Peyer's patch (tissue), 4 donors: ENCODE measurements around the gene ERC1. TPM values are rescaled to one million over a fixed set of nuclear protein-coding genes. Genes with fewer than 3 reads are reported as not detected.
A peak's percentile ranks its signal among the peaks of the same experiment; 100 is the strongest.

ENCODE experiments used
- DNase-seq, 3 donors: peaks; one replicate each; pipeline ENCODE4 v3.0.0-alpha.2; 2017 to 2019
- H3K27ac ChIP-seq, 4 donors: fragments of 200-600 bp; sonication (generic); one replicate each; pipeline ENCODE4 v1.5.1; 2016 to 2019
- H3K27me3 ChIP-seq, 2 donors: fragments of 200-600 bp; sonication (generic); one replicate each; pipeline ENCODE4 v1.5.1; 2019
- H3K36me3 ChIP-seq, 3 donors: fragments of 200-600 bp; sonication (generic); one replicate each; pipeline ENCODE4 v1.5.1; 2016 to 2019
- H3K4me1 ChIP-seq, 4 donors: fragments of 200-600 bp; sonication (generic); one replicate each; pipeline ENCODE4 v1.5.1; 2016 to 2019
- H3K4me3 ChIP-seq, 4 donors: fragments of 200-600 bp; sonication (generic); 1 replicate in 3 of 4; 2 replicates in 1 of 4; pipeline ENCODE4 v1.5.1; 2016 to 2019; ENCODE audit warnings: mild to moderate bottlenecking in 1 of 4
- H3K9me3 ChIP-seq, 4 donors: fragments of 200-600 bp; sonication (generic); one replicate each; pipeline ENCODE4 v1.5.1; 2016 to 2019; ENCODE audit warnings: mild to moderate bottlenecking in 1 of 4
- POLR2A ChIP-seq, 2 donors: fragments of 450-650 bp; IDR thresholded peaks; one replicate each; pipeline ENCODE4 v1.5.1; 2017; ENCODE audit warnings: antibody characterized with exemption in 2 of 2, mild to moderate bottlenecking in 2 of 2, moderate library complexity in 2 of 2
- total RNA-seq, 4 donors: library from RNA; depleted of rRNA; stranded (reverse); fragments of >200 nt; gene quantifications; one replicate each; pipeline ENCODE4 v1.1.0, GENCODE V29; 2016
- TF ChIP-seq, protein P1 (sequence below), 6 experiments: fragments of 450-650 bp in 4 of 6; fragments of 200-600 bp in 2 of 6; sonication (generic) in 1 of 6; IDR thresholded peaks; one replicate each; pipeline ENCODE4 v1.5.1; 2017 to 2019; ENCODE audit warnings: antibody characterized with exemption in 6 of 6, mild to moderate bottlenecking in 3 of 6, moderate library complexity in 1 of 6

ERC1 gene
- total RNA-seq, 4 donors from 2014 or later = 26.5 to 184 (median 31.7) TPM

- Histone ChIP-seq H3K4me3 (no peak overlapping the region), H3K9me3 (no peaks in the 10 kb centered on the region), H3K27ac (no peak overlapping the region), H3K4me1 (no peaks in the 10 kb centered on the region), H3K27me3 (no peaks in the 10 kb centered on the region), H3K36me3 (no peaks in the 10 kb centered on the region)
- TF ChIP-seq, protein P1, sequence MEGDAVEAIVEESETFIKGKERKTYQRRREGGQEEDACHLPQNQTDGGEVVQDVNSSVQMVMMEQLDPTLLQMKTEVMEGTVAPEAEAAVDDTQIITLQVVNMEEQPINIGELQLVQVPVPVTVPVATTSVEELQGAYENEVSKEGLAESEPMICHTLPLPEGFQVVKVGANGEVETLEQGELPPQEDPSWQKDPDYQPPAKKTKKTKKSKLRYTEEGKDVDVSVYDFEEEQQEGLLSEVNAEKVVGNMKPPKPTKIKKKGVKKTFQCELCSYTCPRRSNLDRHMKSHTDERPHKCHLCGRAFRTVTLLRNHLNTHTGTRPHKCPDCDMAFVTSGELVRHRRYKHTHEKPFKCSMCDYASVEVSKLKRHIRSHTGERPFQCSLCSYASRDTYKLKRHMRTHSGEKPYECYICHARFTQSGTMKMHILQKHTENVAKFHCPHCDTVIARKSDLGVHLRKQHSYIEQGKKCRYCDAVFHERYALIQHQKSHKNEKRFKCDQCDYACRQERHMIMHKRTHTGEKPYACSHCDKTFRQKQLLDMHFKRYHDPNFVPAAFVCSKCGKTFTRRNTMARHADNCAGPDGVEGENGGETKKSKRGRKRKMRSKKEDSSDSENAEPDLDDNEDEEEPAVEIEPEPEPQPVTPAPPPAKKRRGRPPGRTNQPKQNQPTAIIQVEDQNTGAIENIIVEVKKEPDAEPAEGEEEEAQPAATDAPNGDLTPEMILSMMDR (IDR thresholded peaks at IDR 0.05) = no peak
- TF ChIP-seq POLR2A (IDR thresholded peaks at IDR 0.05) = no peak
- DNase-seq = no peak
These were observed 353.2 kb downstream of the ERC1 start for GRCh38 chr12:1344245-1344644.

GRCh38 chr12:1346126-1346525 is 355.1 kb downstream of the ERC1 start:
- H3K36me3 ChIP-seq = no peaks in the 10 kb centered on the region
- no peaks in the 10 kb centered on the region for H3K9me3 ChIP-seq
- H3K27me3 ChIP-seq = no peaks in the 10 kb centered on the region
- no peak for DNase-seq
- no peak overlapping the region for H3K4me3 ChIP-seq
- no peaks in the 10 kb centered on the region for H3K4me1 ChIP-seq
- no peak overlapping the region for H3K27ac ChIP-seq
- TF ChIP-seq, protein P1 (IDR thresholded peaks at IDR 0.05) = no peak
- TF ChIP-seq POLR2A (IDR thresholded peaks at IDR 0.05) = no peak

DNA sequence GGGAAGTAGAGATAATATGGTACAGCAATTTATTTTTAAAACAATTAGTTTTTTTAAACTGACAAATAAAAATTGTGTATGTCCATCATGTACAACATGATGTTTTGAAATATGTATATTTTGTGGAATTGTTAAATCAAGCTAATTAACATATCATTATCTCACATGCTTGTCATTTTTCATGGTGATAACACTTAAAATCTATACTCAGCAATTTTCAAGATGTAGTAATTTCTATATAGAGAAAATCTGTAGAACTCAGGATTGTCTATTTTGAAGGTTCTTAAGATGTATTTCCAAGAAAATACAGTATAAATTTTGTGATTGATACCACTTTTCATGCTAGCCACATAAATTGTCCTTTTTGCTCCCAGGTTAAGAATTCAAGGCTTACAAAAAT is 356.3 kb downstream of the ERC1 start:
- DNase-seq = no peak
- no peaks in the 10 kb centered on the region for H3K4me1 ChIP-seq
- TF ChIP-seq, protein P1 (IDR thresholded peaks at IDR 0.05) = no peak
- no peak for TF ChIP-seq POLR2A (IDR thresholded peaks at IDR 0.05)
- no peak overlapping the region for H3K4me3 ChIP-seq
- no peaks in the 10 kb centered on the region for H3K9me3 ChIP-seq
- H3K36me3 ChIP-seq = no peaks in the 10 kb centered on the region
- H3K27ac ChIP-seq = no peak overlapping the region
- H3K27me3 ChIP-seq = no peaks in the 10 kb centered on the region

GRCh38 chr12:1348606-1349005 is 357.6 kb downstream of the ERC1 start:
- Histone ChIP-seq H3K27me3 (no peaks in the 10 kb centered on the region), H3K9me3 (no peaks in the 10 kb centered on the region), H3K27ac (peak overlapping the region in 1 of 4 donors; percentile 12), H3K4me3 (peak overlapping the region in 2 of 4 donors; percentile 23 to 24), H3K36me3 (no peaks in the 10 kb centered on the region), H3K4me1 (no peaks in the 10 kb centered on the region)
- TF ChIP-seq POLR2A (IDR thresholded peaks at IDR 0.05) = no peak
- TF ChIP-seq, protein P1 (IDR thresholded peaks at IDR 0.05) = no peak
- no peak for DNase-seq

- DNase-seq = no peak
- Histone ChIP-seq H3K9me3 (no peaks in the 10 kb centered on the region), H3K4me1 (no peaks in the 10 kb centered on the region), H3K27ac (no peak overlapping the region), H3K4me3 (no peak overlapping the region), H3K27me3 (no peaks in the 10 kb centered on the region), H3K36me3 (no peaks in the 10 kb centered on the region)
- TF ChIP-seq, protein P1 (IDR thresholded peaks at IDR 0.05) = no peak
- TF ChIP-seq POLR2A (IDR thresholded peaks at IDR 0.05) = no peak
These were observed 359.3 kb downstream of the ERC1 start for GRCh38 chr12:1350055-1350933.
